ENCODE measurements around the gene RANBP3.

RANBP3 gene

GRCh38 chr19:5949792-5950305 is 28.1 kb downstream of the RANBP3 start:
- DNase-seq (ENCODE audit: low read depth) = no peak

DNA sequence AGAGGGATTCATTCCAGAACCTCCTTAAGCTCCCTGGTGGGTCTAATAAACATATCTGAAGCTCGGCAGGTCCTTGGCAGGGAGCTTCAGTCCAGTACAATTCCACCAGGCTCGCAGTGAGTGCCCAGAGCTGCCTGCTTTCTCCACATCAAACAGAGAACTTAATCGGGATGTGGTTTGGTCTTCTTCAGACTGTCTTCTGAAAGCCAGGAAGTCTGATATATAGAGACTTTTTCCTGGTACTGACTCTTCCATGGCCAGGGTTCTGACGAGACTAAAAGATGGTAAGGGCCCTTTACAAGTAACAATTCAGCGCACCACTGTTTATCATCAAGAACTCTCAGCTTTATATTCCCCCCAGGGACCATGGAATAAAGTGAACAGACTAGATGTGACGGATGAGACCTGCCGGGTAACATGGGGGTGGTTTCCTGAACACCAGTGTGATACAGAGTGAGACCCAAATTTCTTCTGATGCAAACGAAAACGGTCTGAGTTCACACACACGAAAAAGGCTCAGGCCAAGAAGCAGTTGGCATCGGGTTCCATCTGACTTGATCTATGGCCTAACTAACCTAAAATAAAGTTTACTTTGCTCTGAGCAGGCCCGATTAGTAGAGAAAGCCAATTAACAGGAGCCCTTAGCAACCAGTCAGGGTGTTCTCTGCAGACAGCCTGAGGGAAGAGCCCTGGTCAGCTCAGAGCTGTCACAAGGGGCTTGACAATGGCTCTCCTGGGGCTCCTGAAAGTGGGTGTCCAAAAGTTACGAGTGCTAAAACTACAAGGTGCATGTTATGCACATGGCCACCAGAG is 29.0 kb downstream of the RANBP3 start:
- no peak for DNase-seq (ENCODE audit: low read depth)

DNA sequence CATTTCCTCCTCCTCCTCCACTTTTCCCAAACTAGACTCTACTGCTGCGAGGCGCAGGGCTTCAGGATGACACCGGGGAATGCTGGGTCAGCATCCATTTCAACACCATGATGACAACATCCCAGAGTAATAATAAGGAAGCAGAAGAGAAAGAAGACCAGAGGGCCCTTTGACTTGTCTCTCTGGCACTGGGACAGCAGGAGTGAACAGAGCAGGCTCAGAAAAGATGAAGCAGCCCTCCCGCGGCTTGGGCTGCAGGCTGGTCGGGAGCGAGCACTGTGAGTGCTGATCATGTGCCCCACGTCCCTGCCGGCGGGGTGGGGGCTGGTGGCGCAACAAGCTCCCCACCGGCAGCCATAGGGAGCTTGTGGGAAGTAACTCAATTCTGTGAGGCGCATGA is 30.5 kb downstream of the RANBP3 start:
- DNase-seq (ENCODE audit: low read depth) = no peak

DNA sequence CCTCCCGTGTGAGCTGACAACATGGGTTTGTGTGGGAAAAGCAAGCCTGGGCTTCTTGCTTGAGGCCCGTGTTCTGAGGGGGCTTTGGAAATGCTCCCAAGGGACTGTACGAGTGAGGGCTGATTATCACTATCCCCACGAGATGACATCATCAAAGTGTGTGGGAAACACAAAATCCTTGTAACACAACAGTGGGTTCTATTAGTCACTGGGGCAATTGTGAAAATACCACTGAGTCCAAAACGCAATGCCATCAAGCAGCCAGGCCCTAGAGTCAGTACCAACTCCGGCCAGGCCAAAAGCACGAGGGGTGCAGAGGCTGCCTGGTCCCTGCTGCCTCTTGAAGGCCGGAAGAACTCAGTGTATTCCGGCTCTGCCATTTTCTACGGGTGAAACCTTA is 34.3 kb downstream of the RANBP3 start:
- DNase-seq (ENCODE audit: low read depth) = no peak

- DNase-seq (ENCODE audit: low read depth) = no peak
Observed at GRCh38 chr19:5943045-5943444, 34.9 kb downstream of the RANBP3 start.

GRCh38 chr19:5941673-5942072 is 36.3 kb downstream of the RANBP3 start:
- DNase-seq (ENCODE audit: low read depth) = no peak

DNA sequence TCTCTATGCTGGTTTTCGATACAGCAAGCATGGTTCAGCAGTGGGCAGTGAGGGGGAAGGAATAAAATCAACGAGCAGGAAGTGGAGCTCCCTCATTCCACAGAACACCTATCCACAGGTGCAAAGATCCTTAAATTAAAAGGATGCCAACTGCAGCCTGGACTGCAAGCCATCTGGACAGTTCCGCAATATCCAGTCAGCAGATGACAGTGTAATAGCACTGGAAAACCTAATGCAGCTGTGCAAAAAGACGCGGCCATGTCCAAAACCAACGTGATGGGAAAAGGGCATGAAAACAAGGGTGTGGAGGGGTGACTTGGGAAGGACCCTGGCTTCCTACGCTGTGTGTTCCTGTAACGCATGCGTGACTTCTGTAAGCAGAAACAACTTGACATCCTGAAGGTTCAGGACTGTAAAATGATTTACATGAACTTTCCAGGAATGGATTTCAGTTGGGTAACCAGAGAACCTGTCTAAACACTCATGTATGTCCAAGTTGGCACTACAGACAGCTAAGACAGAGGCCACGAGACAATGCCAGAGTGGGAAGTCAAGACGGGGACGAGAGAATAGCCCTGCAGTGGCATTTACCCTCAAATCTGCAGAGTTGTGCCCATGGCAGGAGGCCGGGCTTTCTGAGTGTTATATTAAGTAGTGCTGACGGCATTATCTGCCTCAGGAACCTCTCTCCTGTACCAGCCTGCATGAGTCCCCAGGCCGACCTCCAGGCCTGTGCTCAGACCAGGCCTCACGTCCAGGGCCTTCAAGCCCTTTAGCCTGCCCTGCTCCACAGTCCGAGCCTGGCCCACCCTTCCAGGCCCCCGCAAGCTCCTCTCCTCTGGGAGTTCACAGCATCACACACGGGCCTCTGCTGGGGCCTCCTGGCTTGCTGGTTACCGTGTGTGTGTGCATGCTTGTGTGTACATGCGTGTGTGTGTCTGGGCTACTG is 37.4 kb downstream of the RANBP3 start:
- no peak for DNase-seq (ENCODE audit: low read depth)

DNA sequence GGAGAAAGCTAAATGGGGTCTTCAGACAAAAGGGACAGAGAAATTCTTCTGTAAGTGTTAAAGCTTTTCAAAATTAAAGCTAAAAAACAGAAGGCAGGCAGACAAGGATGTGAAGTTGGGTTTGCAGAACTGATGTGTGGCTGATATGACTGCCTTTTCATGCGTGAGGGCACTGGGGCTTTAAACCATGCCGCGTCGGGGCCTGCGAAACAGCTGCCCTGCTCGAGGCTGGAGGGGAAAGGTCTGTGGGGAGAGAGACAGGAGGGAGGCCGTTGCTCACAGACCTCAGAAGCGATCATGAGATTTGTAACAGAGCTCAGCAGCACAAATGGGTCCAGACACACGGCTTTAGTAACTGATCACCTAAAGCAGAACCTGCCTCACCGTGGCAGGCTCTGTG is 40.4 kb downstream of the RANBP3 start:
- no peak for DNase-seq (ENCODE audit: low read depth)

- DNase-seq (ENCODE audit: low read depth) = no peak
Observed at GRCh38 chr19:5936292-5936592, 41.7 kb downstream of the RANBP3 start.

- no peak for DNase-seq (ENCODE audit: low read depth)
Observed at GRCh38 chr19:5935473-5936291, 42.3 kb downstream of the RANBP3 start.

GRCh38 chr19:5934774-5935472 is 43.0 kb downstream of the RANBP3 start:
- no peak for DNase-seq (ENCODE audit: low read depth)

GRCh38 chr19:5934069-5934401 is 43.9 kb downstream of the RANBP3 start:
- no peak for DNase-seq (ENCODE audit: low read depth)

- no peak for DNase-seq (ENCODE audit: low read depth)
Observed at GRCh38 chr19:5933391-5934068, 44.4 kb downstream of the RANBP3 start.

GRCh38 chr19:5932609-5933262 is 45.2 kb downstream of the RANBP3 start:
- no peak for DNase-seq (ENCODE audit: low read depth)

- DNase-seq (ENCODE audit: low read depth) = no peak
Observed at GRCh38 chr19:5932146-5932545, 45.8 kb downstream of the RANBP3 start.

GRCh38 chr19:5931251-5931650 is 46.7 kb downstream of the RANBP3 start:
- DNase-seq (ENCODE audit: low read depth) = no peak

GRCh38 chr19:5929625-5930024 is 48.3 kb downstream of the RANBP3 start:
- DNase-seq (ENCODE audit: low read depth) = no peak

GRCh38 chr19:5929179-5929578 is 48.8 kb downstream of the RANBP3 start:
- DNase-seq (ENCODE audit: low read depth) = no peak

DNA sequence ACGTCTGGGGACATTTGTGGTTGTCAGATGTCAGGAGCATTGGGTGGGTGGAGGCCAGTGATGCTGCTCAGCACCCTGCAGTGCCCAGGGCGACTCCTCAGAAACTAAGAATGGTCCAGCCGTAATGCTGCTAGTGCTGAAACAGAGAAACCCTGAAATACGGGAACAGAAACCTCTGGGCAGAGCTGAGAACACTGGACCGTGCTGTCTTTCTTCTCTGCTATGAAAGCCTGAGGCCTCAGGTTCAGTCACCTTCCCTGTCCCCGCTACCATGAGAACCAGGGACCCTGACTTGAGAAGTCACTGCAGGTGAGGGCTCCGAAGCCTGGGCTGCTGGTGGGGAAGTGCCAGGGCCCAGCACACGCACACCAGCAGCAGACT is 50.5 kb downstream of the RANBP3 start:
- DNase-seq (ENCODE audit: low read depth) = no peak

- DNase-seq (ENCODE audit: low read depth) = no peak
Observed at GRCh38 chr19:5926641-5927440, 51.1 kb downstream of the RANBP3 start.

All from non-pigmented ciliary epithelial cell (primary cell).